B cell (primary cell): ENCODE measurements around the gene PHYHIPL. TPM values are rescaled to one million over a fixed set of nuclear protein-coding genes. Genes with fewer than 3 reads are reported as not detected.

ENCODE experiments used
- ATAC-seq: fragments of 200-7000 bp; cut with Tn5 transposase; one replicate; pipeline ENCODE4 v1.10.0; 2021; ENCODE audit warnings: low read depth, mild to moderate bottlenecking, moderate number of reproducible peaks, moderate library complexity
- CTCF ChIA-PET: fragments of 350-600 bp; sonication (Branson Sonifier 250); formaldehyde crosslinking; loops from one replicate; lab custom pipeline; 2021; ENCODE audit warnings: antibody characterized with exemption, inconsistent platforms; lab: Charles Lee
- POLR2A ChIA-PET: fragments of 350-600 bp; sonication (Branson Sonifier 250); formaldehyde crosslinking; loops from one replicate; lab custom pipeline; 2021; ENCODE audit warnings: antibody characterized with exemption; lab: Charles Lee
- DNase-seq: peaks from one replicate; pipeline ENCODE4 v3.0.0; 2013
- H2AFZ ChIP-seq: 2 replicates; pipeline ENCODE4 v1.6.1; 2012; ENCODE audit warnings: mild to moderate bottlenecking, low read depth, low read length; ENCODE audit not compliant: insufficient read depth, poor library complexity, severe bottlenecking
- H3K27ac ChIP-seq, 2 donors: 1 replicate in 1 of 2; 2 replicates in 1 of 2; pipeline ENCODE4 v1.5.1; 2012 to 2013; ENCODE audit warnings: low read length in 2 of 2, mild to moderate bottlenecking in 2 of 2, moderate library complexity in 1 of 2
- H3K27me3 ChIP-seq, 4 experiments: fragments of 200-600 bp in 1 of 4; sonication (generic) in 1 of 4; replicated peaks in 1 of 4; 1 replicate in 2 of 4; 2 replicates in 2 of 4; pipeline versions ENCODE4 v1.6.1 to v1.7.0; 2013 to 2016; ENCODE audit warnings: low read length in 3 of 4, mild to moderate bottlenecking in 2 of 4, mixed read lengths in 1 of 4, moderate library complexity in 1 of 4; ENCODE audit not compliant: insufficient read depth in 4 of 4, control insufficient read depth in 3 of 4; ENCODE audit errors: control extremely low read depth in 1 of 4
- H3K36me3 ChIP-seq, 2 experiments: replicated peaks in 1 of 2; 1 replicate in 1 of 2; 2 replicates in 1 of 2; pipeline versions ENCODE4 v1.6.1 to v1.7.1; 2013; ENCODE audit warnings: low read length in 1 of 2; ENCODE audit not compliant: insufficient read depth in 2 of 2, control insufficient read depth in 1 of 2; ENCODE audit errors: control extremely low read depth in 1 of 2, extremely low read depth in 1 of 2
- H3K4me1 ChIP-seq, 2 donors: fragments of 200-600 bp in 1 of 2; sonication (generic) in 1 of 2; 1 replicate in 1 of 2; 2 replicates in 1 of 2; pipeline versions ENCODE4 v1.5.1 to v1.6.1; 2013 to 2017; ENCODE audit warnings: low read length in 2 of 2; ENCODE audit not compliant: control insufficient read depth in 2 of 2, insufficient read depth in 2 of 2
- H3K4me2 ChIP-seq: replicated peaks from 2 replicates; pipeline ENCODE3; 2012; ENCODE audit warnings: mild to moderate bottlenecking, low read depth, low read length; ENCODE audit not compliant: poor library complexity, severe bottlenecking
- H3K4me3 ChIP-seq, 5 experiments: fragments of 200-600 bp in 1 of 5; sonication (generic) in 1 of 5; 1 replicate in 3 of 5; 2 replicates in 2 of 5; pipeline versions ENCODE4 v1.5.1 to v1.7.0; 2011 to 2016; ENCODE audit warnings: low read length in 4 of 5, mild to moderate bottlenecking in 4 of 5, low read depth in 2 of 5, control low read depth in 1 of 5, moderate library complexity in 1 of 5; ENCODE audit not compliant: insufficient read depth in 1 of 5; ENCODE audit errors: control extremely low read depth in 1 of 5, extremely low read depth in 1 of 5
- H3K79me2 ChIP-seq: fragments of 200-600 bp; sonication (generic); one replicate; pipeline ENCODE4 v1.6.0; 2016; ENCODE audit warnings: low read length; ENCODE audit not compliant: control insufficient read depth, insufficient read depth
- H3K9ac ChIP-seq: fragments of 200-600 bp; sonication (generic); 2 replicates; pipeline ENCODE4 v1.6.1; 2017; ENCODE audit warnings: mild to moderate bottlenecking, low read length, moderate library complexity
- H3K9me3 ChIP-seq, 3 donors: one replicate each; pipeline versions ENCODE4 v1.6.1 to v1.7.1; 2013; ENCODE audit warnings: low read length in 2 of 3; ENCODE audit not compliant: control insufficient read depth in 2 of 3, insufficient read depth in 1 of 3; ENCODE audit errors: control extremely low read depth in 1 of 3
- H4K20me1 ChIP-seq: 2 replicates; pipeline ENCODE4 v1.6.0; 2012; ENCODE audit warnings: mild to moderate bottlenecking, low read length; ENCODE audit not compliant: insufficient read depth, control insufficient read depth, poor library complexity, severe bottlenecking
- H3K27ac Mint-ChIP-seq: one replicate; pipeline ENCODE4 v1.8.0; 2021; ENCODE audit warnings: mixed read lengths
- H3K27me3 Mint-ChIP-seq: one replicate; pipeline ENCODE4 v1.8.0; 2021; ENCODE audit warnings: mixed read lengths
- H3K4me1 Mint-ChIP-seq: one replicate; pipeline ENCODE4 v1.8.0; 2021; ENCODE audit warnings: mixed read lengths
- H3K4me3 Mint-ChIP-seq: one replicate; pipeline ENCODE4 v1.8.0; 2021; ENCODE audit warnings: mixed read lengths
- H3K9me3 Mint-ChIP-seq: one replicate; pipeline ENCODE4 v1.8.0; 2022; ENCODE audit warnings: mixed read lengths; ENCODE audit not compliant: insufficient read depth
- EZH2 ChIP-seq: IDR thresholded peaks from 2 replicates; pipeline ENCODE4 v1.6.1; 2012; ENCODE audit warnings: borderline replicate concordance, low read depth, mild to moderate bottlenecking, moderate library complexity, low read length; ENCODE audit not compliant: insufficient read depth, poor library complexity, severe bottlenecking
- WGBS: methylation state at CpG from one replicate; pipeline ENCODE4 v1.1.5; 2013; ENCODE audit warnings: missing lambda C conversion rate; ENCODE audit not compliant: insufficient coverage; 5-methylcytosine and 5-hydroxymethylcytosine counted together
- intact Hi-C: fragments of 100-400 bp; cut with micrococcal nuclease; formaldehyde crosslinking; loops from one replicate; pipeline ENCODE4 v1.10.0; 2022
- polyA plus RNA-seq: library from polyadenylated mRNA; depleted of rRNA; stranded (reverse); fragments of >200 nt; gene quantifications from 2 replicates; pipeline ENCODE4 v1.2.3, GENCODE V29; 2012
- total RNA-seq, 2 donors: library from RNA; stranded (reverse); fragments of 120-200 nt in 1 of 2; gene quantifications; 1 replicate in 1 of 2; 2 replicates in 1 of 2; pipeline versions ENCODE4 v1.2.3 to v1.2.4, GENCODE V29; 2013 to 2022
- TF ChIP-seq, protein P1 (sequence below): fragments of 200-600 bp; IDR thresholded peaks from one replicate; pipeline ENCODE4 v1.8.0; 2022; ENCODE audit warnings: antibody characterized with exemption, mild to moderate bottlenecking

The PHYHIPL gene
- total and polyA plus RNA-seq, 2 donors (not counting 1 experiment from before 2014, with no cell fraction given) = not detected

DNA sequence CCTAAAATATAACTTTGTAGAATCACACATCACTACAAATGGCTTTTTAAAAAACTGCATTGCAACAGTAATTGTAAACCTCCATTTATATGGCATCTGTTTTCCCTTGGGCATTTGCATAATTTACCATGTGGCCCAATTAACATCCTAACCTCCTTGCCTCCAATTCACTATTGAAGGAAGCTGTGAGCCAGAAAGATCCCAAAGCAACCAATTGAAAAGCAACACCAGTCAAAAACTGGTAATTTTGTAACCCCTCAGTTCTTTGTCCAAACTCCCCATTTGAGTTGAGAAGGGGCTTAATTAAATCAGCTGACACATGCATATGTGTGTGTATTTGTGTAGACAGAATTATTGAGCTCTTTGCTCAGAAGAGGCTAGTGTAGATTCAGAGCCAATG lies 95.6 kb downstream of the PHYHIPL start:
- no peaks in the 10 kb centered on the region for H3K4me1 Mint-ChIP-seq
- H3K27me3 Mint-ChIP-seq = peaks cover 4% of the 10 kb centered on the region

DNA sequence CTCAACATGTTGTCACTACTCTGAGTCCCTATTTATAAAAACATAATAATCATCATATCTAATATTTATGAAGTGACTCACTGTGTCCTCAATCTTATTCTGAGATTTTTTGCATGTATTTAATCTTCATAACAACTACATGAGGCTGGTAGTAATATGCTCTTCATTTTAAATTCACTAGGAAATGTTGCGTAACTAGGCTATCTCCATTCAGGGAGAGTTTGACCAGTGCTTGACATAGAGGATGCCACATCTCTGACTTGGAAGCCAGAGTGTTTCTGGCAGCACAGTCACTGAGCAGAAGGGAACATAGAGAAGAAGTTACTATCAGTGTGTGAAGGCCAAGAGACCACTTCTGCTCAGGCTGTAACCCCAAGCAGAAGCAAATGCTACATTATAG lies 97.0 kb downstream of the PHYHIPL start:
- Histone ChIP-seq H2AFZ (no peak overlapping the region), H3K9ac (no peak overlapping the region), H3K4me2 (no peak overlapping the region), H3K27me3 (no peaks in the 10 kb centered on the region), H3K36me3 (no peaks in the 10 kb centered on the region), H3K4me1 (no peaks in the 10 kb centered on the region), H3K27ac (no peak overlapping the region), H3K9me3 (no peaks in the 10 kb centered on the region), H3K4me3 (no peak overlapping the region), H3K79me2 (no peaks in the 10 kb centered on the region), H4K20me1 (no peaks in the 10 kb centered on the region)
- POLR2A ChIA-PET = no interaction called here
- H3K9me3 Mint-ChIP-seq = no peaks in the 10 kb centered on the region
- TF ChIP-seq EZH2 = no peak
- TF ChIP-seq, protein P1, sequence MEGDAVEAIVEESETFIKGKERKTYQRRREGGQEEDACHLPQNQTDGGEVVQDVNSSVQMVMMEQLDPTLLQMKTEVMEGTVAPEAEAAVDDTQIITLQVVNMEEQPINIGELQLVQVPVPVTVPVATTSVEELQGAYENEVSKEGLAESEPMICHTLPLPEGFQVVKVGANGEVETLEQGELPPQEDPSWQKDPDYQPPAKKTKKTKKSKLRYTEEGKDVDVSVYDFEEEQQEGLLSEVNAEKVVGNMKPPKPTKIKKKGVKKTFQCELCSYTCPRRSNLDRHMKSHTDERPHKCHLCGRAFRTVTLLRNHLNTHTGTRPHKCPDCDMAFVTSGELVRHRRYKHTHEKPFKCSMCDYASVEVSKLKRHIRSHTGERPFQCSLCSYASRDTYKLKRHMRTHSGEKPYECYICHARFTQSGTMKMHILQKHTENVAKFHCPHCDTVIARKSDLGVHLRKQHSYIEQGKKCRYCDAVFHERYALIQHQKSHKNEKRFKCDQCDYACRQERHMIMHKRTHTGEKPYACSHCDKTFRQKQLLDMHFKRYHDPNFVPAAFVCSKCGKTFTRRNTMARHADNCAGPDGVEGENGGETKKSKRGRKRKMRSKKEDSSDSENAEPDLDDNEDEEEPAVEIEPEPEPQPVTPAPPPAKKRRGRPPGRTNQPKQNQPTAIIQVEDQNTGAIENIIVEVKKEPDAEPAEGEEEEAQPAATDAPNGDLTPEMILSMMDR = no peak
- intact Hi-C loops = no loop called here
- no peak overlapping the region for H3K27ac Mint-ChIP-seq
- peaks cover 4% of the 10 kb centered on the region for H3K27me3 Mint-ChIP-seq
- 100% methylated on average over 1 of the region's 1 CpG for WGBS
- H3K4me3 Mint-ChIP-seq = no peak overlapping the region
- ATAC-seq = no peak
- CTCF ChIA-PET = no interaction called here
- no peaks in the 10 kb centered on the region for H3K4me1 Mint-ChIP-seq
- no peak for DNase-seq

More for the DNA sequence above, 95.6 kb downstream of the PHYHIPL start:
- Histone ChIP-seq H3K9me3 (no peaks in the 10 kb centered on the region), H3K9ac (no peak overlapping the region), H3K36me3 (no peaks in the 10 kb centered on the region), H3K79me2 (no peaks in the 10 kb centered on the region), H3K4me1 (no peaks in the 10 kb centered on the region), H3K27ac (no peak overlapping the region), H3K4me3 (no peak overlapping the region), H2AFZ (no peak overlapping the region), H3K27me3 (no peaks in the 10 kb centered on the region), H4K20me1 (no peaks in the 10 kb centered on the region), H3K4me2 (no peak overlapping the region)
- Mint-ChIP-seq H3K4me3 (no peak overlapping the region), H3K9me3 (no peaks in the 10 kb centered on the region), H3K27ac (no peak overlapping the region)
- TF ChIP-seq, protein P1 = no peak
- no peak for TF ChIP-seq EZH2
- no peak for ATAC-seq
- intact Hi-C loops = no loop called here
- POLR2A ChIA-PET = no interaction called here
- CTCF ChIA-PET = no interaction called here
- DNase-seq = no peak
